Measurements from ENCODE around the gene RDH14.

The RDH14 gene

GRCh38 chr2:18560031-18560796 lies at the start of gene RDH14:
TSS of gene RDH14 (minus strand) at chr2:18560653. CDS start at chr2:18560572, 81 bp downstream.
- H3K4me3 ChIP-seq (ENCODE audit: low read depth, low read length) = peak within 1 kb of the TSS; percentile 69
- no peak for TF ChIP-seq CTCF (IDR thresholded peaks at IDR 0.05; ENCODE audit: borderline replicate concordance, insufficient read depth, low read depth, low read length)

DNA sequence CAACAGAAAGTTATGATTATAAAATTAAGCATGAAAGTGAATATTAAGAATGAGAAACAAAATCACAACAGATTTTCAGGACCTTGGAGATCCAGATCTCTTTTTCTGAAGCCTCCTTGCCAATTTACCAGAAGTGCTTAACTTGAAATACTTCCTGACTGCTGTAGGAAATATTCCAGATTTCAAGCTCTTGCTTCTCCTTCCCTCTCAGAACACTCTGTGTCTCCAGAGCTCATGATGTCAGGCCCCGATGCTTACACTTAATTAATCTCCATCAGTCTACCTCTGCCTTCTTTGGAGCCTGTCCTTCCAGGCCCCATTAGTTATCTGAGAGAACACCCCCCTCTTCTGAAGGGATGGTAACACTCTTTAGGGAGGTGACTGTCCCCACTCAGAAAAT lies 49.6 kb upstream of the RDH14 start:
- no peak overlapping the region for H3K4me3 ChIP-seq (ENCODE audit: low read depth, low read length)
- TF ChIP-seq CTCF (IDR thresholded peaks at IDR 0.05; ENCODE audit: borderline replicate concordance, insufficient read depth, low read depth, low read length) = no peak

GRCh38 chr2:18605115-18605514 lies 44.7 kb upstream of the RDH14 start:
- no peak overlapping the region for H3K4me3 ChIP-seq (ENCODE audit: low read depth, low read length)
- TF ChIP-seq CTCF (IDR thresholded peaks at IDR 0.05; ENCODE audit: borderline replicate concordance, insufficient read depth, low read depth, low read length) = no peak

- TF ChIP-seq CTCF (IDR thresholded peaks at IDR 0.05; ENCODE audit: borderline replicate concordance, insufficient read depth, low read depth, low read length) = no peak
- H3K4me3 ChIP-seq (ENCODE audit: low read depth, low read length) = no peak overlapping the region
Measured at GRCh38 chr2:18604531-18604885, 44.1 kb upstream of the RDH14 start.

DNA sequence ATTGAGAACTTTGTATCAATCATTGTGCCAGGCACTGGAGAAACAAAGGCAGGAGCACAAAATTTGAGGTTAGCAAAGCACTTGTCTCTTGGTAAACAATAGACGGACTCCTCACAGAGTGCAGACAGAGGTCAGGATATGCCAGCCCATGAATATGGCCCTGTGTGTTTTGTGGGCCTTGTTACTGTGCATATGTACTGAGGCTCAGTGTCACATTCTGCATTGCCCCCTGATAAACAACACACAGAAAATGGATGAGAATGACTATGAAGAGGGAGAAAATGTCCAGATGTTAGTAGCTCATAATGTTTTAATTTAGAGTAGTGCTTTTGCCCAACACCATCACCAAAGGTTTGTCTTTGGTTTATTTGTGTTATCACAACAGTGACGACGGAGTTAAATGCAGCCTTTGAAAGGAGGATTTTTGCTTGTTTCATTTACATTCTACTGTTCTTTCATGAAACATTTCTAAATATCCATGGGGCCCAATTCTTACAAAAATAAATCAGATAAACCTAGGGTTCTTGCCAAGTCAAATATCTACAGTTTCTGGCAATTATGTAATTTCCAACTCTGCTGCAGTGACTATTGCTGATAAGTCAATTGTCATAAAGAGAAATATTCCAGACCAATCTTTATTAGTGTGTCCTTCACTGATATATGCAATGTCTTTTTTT lies 43.5 kb upstream of the RDH14 start:
- no peak for TF ChIP-seq CTCF (IDR thresholded peaks at IDR 0.05; ENCODE audit: borderline replicate concordance, insufficient read depth, low read depth, low read length)
- H3K4me3 ChIP-seq (ENCODE audit: low read depth, low read length) = no peak overlapping the region

GRCh38 chr2:18602298-18602697 lies 41.8 kb upstream of the RDH14 start:
- no peak overlapping the region for H3K4me3 ChIP-seq (ENCODE audit: low read depth, low read length)
- TF ChIP-seq CTCF (IDR thresholded peaks at IDR 0.05; ENCODE audit: borderline replicate concordance, insufficient read depth, low read depth, low read length) = no peak

DNA sequence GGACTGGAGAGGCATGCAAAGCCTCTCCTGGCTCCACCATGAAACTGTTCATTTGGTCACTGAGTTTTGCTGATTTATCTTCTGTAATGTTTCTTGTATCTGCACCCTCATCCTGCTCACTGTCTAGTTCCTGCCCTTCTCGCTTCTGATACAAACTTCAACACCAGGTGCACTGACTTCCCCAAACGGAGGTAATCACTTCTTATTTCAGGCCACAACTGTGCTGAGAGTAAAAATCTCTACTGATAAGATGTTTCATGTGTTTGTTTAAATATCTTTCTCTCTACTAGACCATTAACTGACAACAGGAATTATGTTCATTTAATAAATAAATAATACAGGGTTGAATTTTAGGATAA lies 39.8 kb upstream of the RDH14 start:
- H3K4me3 ChIP-seq (ENCODE audit: low read depth, low read length) = no peak overlapping the region
- TF ChIP-seq CTCF (IDR thresholded peaks at IDR 0.05; ENCODE audit: borderline replicate concordance, insufficient read depth, low read depth, low read length) = no peak
